Neuron (in vitro differentiated cells): Measurements from ENCODE around the gene AMOTL2.

Experiments
- H2AFZ ChIP-seq: one replicate; pipeline ENCODE4 v1.6.1; 2013; ENCODE audit warnings: low read depth, mild to moderate bottlenecking, inconsistent platforms, low read length, moderate library complexity
- H3K27me3 ChIP-seq: one replicate; pipeline ENCODE4 v1.6.1; 2013; ENCODE audit warnings: low read length; ENCODE audit not compliant: insufficient read depth
- H3K36me3 ChIP-seq: one replicate; pipeline ENCODE4 v1.6.1; 2013; ENCODE audit warnings: low read length; ENCODE audit not compliant: insufficient read depth
- H3K4me1 ChIP-seq: one replicate; pipeline ENCODE4 v1.6.1; 2013; ENCODE audit warnings: low read length; ENCODE audit not compliant: insufficient read depth
- H3K4me3 ChIP-seq: 2 replicates; pipeline ENCODE4 v1.5.1; 2013; ENCODE audit warnings: mild to moderate bottlenecking, low read length, moderate library complexity
- H3K9me3 ChIP-seq: one replicate; pipeline ENCODE4 v1.6.1; 2013; ENCODE audit warnings: low read length

AMOTL2 gene

GRCh38 chr3:134374105-134374790 lies at the start of gene AMOTL2:
Gene AMOTL2 (minus strand): TSS chr3:134374447. CDS start chr3:134371433, 3,014 bp downstream.
- Histone ChIP-seq H2AFZ (peak within 1 kb of the TSS; percentile 58), H3K4me3 (peak within 1 kb of the TSS; percentile 98), H3K27me3 (peaks cover 7% of the 10 kb centered on the region), H3K4me1 (peaks cover 32% of the 10 kb centered on the region), H3K36me3 (peaks cover 31% of the 10 kb centered on the region), H3K9me3 (no peaks in the 10 kb centered on the region)

GRCh38 chr3:134423153-134423552 lies 48.9 kb upstream of the AMOTL2 start:
- H2AFZ ChIP-seq = no peak overlapping the region
- H3K27me3 ChIP-seq = peaks cover 4% of the 10 kb centered on the region
- H3K4me1 ChIP-seq = peaks cover 4% of the 10 kb centered on the region
- H3K4me3 ChIP-seq = no peak overlapping the region
- no peaks in the 10 kb centered on the region for H3K9me3 ChIP-seq
- H3K36me3 ChIP-seq = no peaks in the 10 kb centered on the region

- no peaks in the 10 kb centered on the region for H3K36me3 ChIP-seq
- H3K4me1 ChIP-seq = no peaks in the 10 kb centered on the region
- H3K27me3 ChIP-seq = peaks cover 4% of the 10 kb centered on the region
- H2AFZ ChIP-seq = no peak overlapping the region
- H3K4me3 ChIP-seq = no peak overlapping the region
- no peaks in the 10 kb centered on the region for H3K9me3 ChIP-seq
These were observed 45.7 kb upstream of the AMOTL2 start for GRCh38 chr3:134419960-134420321.

GRCh38 chr3:134419214-134419959 lies 45.1 kb upstream of the AMOTL2 start:
- no peak overlapping the region for H3K4me3 ChIP-seq

GRCh38 chr3:134409041-134409440 lies 34.8 kb upstream of the AMOTL2 start:
- peaks cover 31% of the 10 kb centered on the region for H3K27me3 ChIP-seq

More at GRCh38 chr3:134419214-134419959, 45.1 kb upstream of the AMOTL2 start:
- H2AFZ ChIP-seq = no peak overlapping the region
- no peaks in the 10 kb centered on the region for H3K36me3 ChIP-seq
- H3K4me1 ChIP-seq = no peaks in the 10 kb centered on the region
- no peaks in the 10 kb centered on the region for H3K9me3 ChIP-seq
- H3K27me3 ChIP-seq = peaks cover 6% of the 10 kb centered on the region

GRCh38 chr3:134407239-134407625 lies 33.0 kb upstream of the AMOTL2 start:
- peaks cover 2% of the 10 kb centered on the region for H3K9me3 ChIP-seq
- H3K4me3 ChIP-seq = peak overlapping the region; percentile 46
- no peaks in the 10 kb centered on the region for H3K36me3 ChIP-seq
- peak overlapping the region; percentile 68 for H2AFZ ChIP-seq
- peaks cover 34% of the 10 kb centered on the region for H3K4me1 ChIP-seq
- H3K27me3 ChIP-seq = peaks cover 25% of the 10 kb centered on the region

More at GRCh38 chr3:134409041-134409440, 34.8 kb upstream of the AMOTL2 start:
- no peak overlapping the region for H3K4me3 ChIP-seq
- no peaks in the 10 kb centered on the region for H3K36me3 ChIP-seq
- H3K4me1 ChIP-seq = peaks cover 34% of the 10 kb centered on the region
- H3K9me3 ChIP-seq = no peaks in the 10 kb centered on the region
- H2AFZ ChIP-seq = no peak overlapping the region

GRCh38 chr3:134406331-134407238 lies 32.3 kb upstream of the AMOTL2 start:
- Histone ChIP-seq H3K36me3 (no peaks in the 10 kb centered on the region), H3K9me3 (peaks cover 2% of the 10 kb centered on the region), H3K4me3 (peak overlapping the region; percentile 46), H3K4me1 (peaks cover 34% of the 10 kb centered on the region), H3K27me3 (peaks cover 23% of the 10 kb centered on the region), H2AFZ (peak overlapping the region; percentile 68)

- H2AFZ ChIP-seq = no peak overlapping the region
- peaks cover 2% of the 10 kb centered on the region for H3K9me3 ChIP-seq
- H3K4me3 ChIP-seq = no peak overlapping the region
- peaks cover 21% of the 10 kb centered on the region for H3K27me3 ChIP-seq
- H3K36me3 ChIP-seq = no peaks in the 10 kb centered on the region
- H3K4me1 ChIP-seq = peaks cover 33% of the 10 kb centered on the region
These were observed 30.2 kb upstream of the AMOTL2 start for GRCh38 chr3:134404366-134404885.

GRCh38 chr3:134397755-134398154 lies 23.5 kb upstream of the AMOTL2 start:
- Histone ChIP-seq H2AFZ (no peak overlapping the region), H3K27me3 (peaks cover 8% of the 10 kb centered on the region), H3K9me3 (peaks cover 2% of the 10 kb centered on the region), H3K4me1 (no peaks in the 10 kb centered on the region), H3K36me3 (no peaks in the 10 kb centered on the region), H3K4me3 (no peak overlapping the region)

- Histone ChIP-seq H2AFZ (no peak overlapping the region), H3K9me3 (no peaks in the 10 kb centered on the region), H3K27me3 (peaks cover 15% of the 10 kb centered on the region), H3K4me1 (no peaks in the 10 kb centered on the region), H3K36me3 (no peaks in the 10 kb centered on the region), H3K4me3 (no peak overlapping the region)
These were observed 20.9 kb upstream of the AMOTL2 start for GRCh38 chr3:134395103-134395502.

GRCh38 chr3:134394380-134394779 lies 20.1 kb upstream of the AMOTL2 start:
- Histone ChIP-seq H3K36me3 (no peaks in the 10 kb centered on the region), H3K9me3 (peaks cover 3% of the 10 kb centered on the region), H3K4me1 (no peaks in the 10 kb centered on the region), H2AFZ (no peak overlapping the region), H3K27me3 (peaks cover 15% of the 10 kb centered on the region), H3K4me3 (no peak overlapping the region)

- Histone ChIP-seq H2AFZ (no peak overlapping the region), H3K36me3 (no peaks in the 10 kb centered on the region), H3K4me1 (no peaks in the 10 kb centered on the region), H3K4me3 (no peak overlapping the region), H3K9me3 (peaks cover 3% of the 10 kb centered on the region), H3K27me3 (peaks cover 20% of the 10 kb centered on the region)
These were observed 18.8 kb upstream of the AMOTL2 start for GRCh38 chr3:134393074-134393473.
